A549 (cell line): ENCODE data around the gene TBATA.

ENCODE experiments used
- CHD2 ChIP-seq: fragments of 150-350 bp; IDR thresholded peaks from 2 replicates; pipeline ENCODE4 v1.6.1; 2014; ENCODE audit warnings: low read length; ENCODE audit not compliant: partially characterized antibody
- CHD4 ChIP-seq: fragments of 200-600 bp; sonication (generic); IDR thresholded peaks from 2 replicates; pipeline ENCODE4 v1.6.1; 2016; ENCODE audit warnings: antibody characterized with exemption, mild to moderate bottlenecking, borderline replicate concordance
- EP300 ChIP-seq, 2 experiments: fragments of >200 bp; sonication (Bioruptor Twin); formaldehyde crosslinking; IDR thresholded peaks; 2 replicates in 1 of 2; 3 replicates in 1 of 2; pipeline ENCODE4 v1.6.1; 2016 to 2017
- FOSL2 ChIP-seq, 2 experiments: fragments of 450-650 bp in 1 of 2; fragments of >200 bp in 1 of 2; sonication (Bioruptor Twin) in 1 of 2; formaldehyde crosslinking; IDR thresholded peaks; 2 replicates each; pipeline versions ENCODE4 v1.5.0 to v1.6.1; 2016 to 2020; ENCODE audit warnings: mild to moderate bottlenecking in 1 of 2, moderate library complexity in 1 of 2
- JUN ChIP-seq, 2 experiments: fragments of >200 bp; sonication (Bioruptor Twin); formaldehyde crosslinking; IDR thresholded peaks; 2 replicates in 1 of 2; 3 replicates in 1 of 2; pipeline ENCODE4 v1.6.1; 2016 to 2017
- MAZ ChIP-seq: fragments of 150-350 bp; IDR thresholded peaks from 2 replicates; pipeline ENCODE4 v1.6.1; 2014; ENCODE audit warnings: antibody characterized with exemption, low read depth, low read length, borderline replicate concordance
- MYC ChIP-seq: IDR thresholded peaks from 2 replicates; pipeline ENCODE4 v1.6.1; 2012; ENCODE audit warnings: mild to moderate bottlenecking, inconsistent platforms, low read length, improper control_type of control experiment, borderline replicate concordance
- POLR2A ChIP-seq: IDR thresholded peaks from 2 replicates; pipeline ENCODE4 v1.6.1; 2012; ENCODE audit warnings: mild to moderate bottlenecking, low read length
- SMC3 ChIP-seq: fragments of >200 bp; sonication (Bioruptor Twin); formaldehyde crosslinking; IDR thresholded peaks from 3 replicates; pipeline ENCODE4 v1.6.1; 2018; ENCODE audit warnings: inconsistent platforms
- TP53 ChIP-seq: fragments of 250-450 bp; sonication (Bioruptor Pico); IDR thresholded peaks from 2 replicates; pipeline ENCODE4 v1.5.0; 2021; ENCODE audit warnings: mild to moderate bottlenecking, moderate library complexity
- TF ChIP-seq, protein P1 (sequence below): fragments of 450-650 bp; IDR thresholded peaks from 2 replicates; pipeline ENCODE4 v1.6.1; 2014; ENCODE audit warnings: antibody characterized with exemption
- TF ChIP-seq, protein P2 (sequence below): fragments of >200 bp; sonication (Bioruptor Twin); formaldehyde crosslinking; IDR thresholded peaks from 3 replicates; pipeline ENCODE4 v1.5.1; 2016
- TF ChIP-seq, protein P3 (sequence below): IDR thresholded peaks from 2 replicates; pipeline ENCODE4 v1.6.1; 2012

DNA sequence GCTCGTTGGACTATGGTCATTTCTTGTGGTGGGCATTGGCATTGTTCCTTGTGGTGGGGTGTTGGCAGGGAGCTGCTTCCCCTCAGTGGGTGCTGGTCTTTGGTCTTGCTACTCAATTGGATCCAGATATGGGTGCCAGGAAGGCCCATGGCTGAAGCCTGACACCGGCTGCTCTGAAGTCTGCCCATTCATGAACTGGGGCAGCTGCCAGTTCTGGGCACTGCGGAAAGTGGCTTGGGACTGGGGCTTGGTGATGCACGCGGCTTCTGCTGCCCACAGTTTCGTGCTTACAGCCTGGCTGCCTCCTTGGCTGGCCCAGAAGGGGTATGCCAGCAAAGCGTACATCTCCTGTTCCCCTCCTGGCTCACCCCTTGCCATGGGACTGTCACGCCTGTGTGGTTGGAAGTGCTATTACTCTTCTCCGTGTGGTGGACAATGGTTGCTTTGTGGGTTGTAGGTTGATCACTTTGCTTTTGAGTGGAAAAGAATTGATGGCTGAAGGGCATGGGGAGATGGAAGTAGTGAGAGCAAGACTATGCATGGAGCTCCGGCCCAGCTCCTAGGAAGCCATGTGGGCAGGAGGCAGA, 58.2 kb downstream of the TBATA start:
- TF ChIP-seq MAZ (no peak), POLR2A (no peak), CHD2 (no peak), MYC (no peak), CHD4 (no peak), EP300 (IDR thresholded peaks at IDR 0.05) (no peak), FOSL2 (IDR thresholded peaks at IDR 0.05) (no peak), FOSL2 (CRISPR knock-in tag; IDR thresholded peaks at IDR 0.05) (no peak), JUN (IDR thresholded peaks at IDR 0.05) (no peak), SMC3 (no peak), TP53 (CRISPR knock-in tag) (no peak)
- TF ChIP-seq, protein P1, sequence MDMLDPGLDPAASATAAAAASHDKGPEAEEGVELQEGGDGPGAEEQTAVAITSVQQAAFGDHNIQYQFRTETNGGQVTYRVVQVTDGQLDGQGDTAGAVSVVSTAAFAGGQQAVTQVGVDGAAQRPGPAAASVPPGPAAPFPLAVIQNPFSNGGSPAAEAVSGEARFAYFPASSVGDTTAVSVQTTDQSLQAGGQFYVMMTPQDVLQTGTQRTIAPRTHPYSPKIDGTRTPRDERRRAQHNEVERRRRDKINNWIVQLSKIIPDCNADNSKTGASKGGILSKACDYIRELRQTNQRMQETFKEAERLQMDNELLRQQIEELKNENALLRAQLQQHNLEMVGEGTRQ: no peak
- TF ChIP-seq, protein P2, sequence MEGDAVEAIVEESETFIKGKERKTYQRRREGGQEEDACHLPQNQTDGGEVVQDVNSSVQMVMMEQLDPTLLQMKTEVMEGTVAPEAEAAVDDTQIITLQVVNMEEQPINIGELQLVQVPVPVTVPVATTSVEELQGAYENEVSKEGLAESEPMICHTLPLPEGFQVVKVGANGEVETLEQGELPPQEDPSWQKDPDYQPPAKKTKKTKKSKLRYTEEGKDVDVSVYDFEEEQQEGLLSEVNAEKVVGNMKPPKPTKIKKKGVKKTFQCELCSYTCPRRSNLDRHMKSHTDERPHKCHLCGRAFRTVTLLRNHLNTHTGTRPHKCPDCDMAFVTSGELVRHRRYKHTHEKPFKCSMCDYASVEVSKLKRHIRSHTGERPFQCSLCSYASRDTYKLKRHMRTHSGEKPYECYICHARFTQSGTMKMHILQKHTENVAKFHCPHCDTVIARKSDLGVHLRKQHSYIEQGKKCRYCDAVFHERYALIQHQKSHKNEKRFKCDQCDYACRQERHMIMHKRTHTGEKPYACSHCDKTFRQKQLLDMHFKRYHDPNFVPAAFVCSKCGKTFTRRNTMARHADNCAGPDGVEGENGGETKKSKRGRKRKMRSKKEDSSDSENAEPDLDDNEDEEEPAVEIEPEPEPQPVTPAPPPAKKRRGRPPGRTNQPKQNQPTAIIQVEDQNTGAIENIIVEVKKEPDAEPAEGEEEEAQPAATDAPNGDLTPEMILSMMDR: no peak
- TF ChIP-seq, protein P3, sequence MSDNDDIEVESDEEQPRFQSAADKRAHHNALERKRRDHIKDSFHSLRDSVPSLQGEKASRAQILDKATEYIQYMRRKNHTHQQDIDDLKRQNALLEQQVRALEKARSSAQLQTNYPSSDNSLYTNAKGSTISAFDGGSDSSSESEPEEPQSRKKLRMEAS: no peak
